Muscle of leg (tissue), 11 donors: ENCODE data around the gene GFOD2. TPM values are rescaled to one million over a fixed set of nuclear protein-coding genes. Genes with fewer than 3 reads are reported as not detected.

Experiments used
- DNase-seq: peaks from one replicate; pipeline ENCODE4 v3.0.0; 2013
- H3K27ac ChIP-seq: one replicate; pipeline ENCODE4 v1.5.1; 2013; ENCODE audit warnings: mild to moderate bottlenecking, low read length, control low read depth
- H3K27me3 ChIP-seq: one replicate; pipeline ENCODE4 v1.6.1; 2013; ENCODE audit warnings: low read length; ENCODE audit not compliant: control insufficient read depth, insufficient read depth
- H3K36me3 ChIP-seq: one replicate; pipeline ENCODE4 v1.6.1; 2013; ENCODE audit warnings: low read length; ENCODE audit not compliant: control insufficient read depth, insufficient read depth
- H3K4me1 ChIP-seq: one replicate; pipeline ENCODE4 v1.6.1; 2013; ENCODE audit warnings: low read length; ENCODE audit not compliant: control insufficient read depth, insufficient read depth
- H3K4me3 ChIP-seq: one replicate; pipeline ENCODE4 v1.5.1; 2013; ENCODE audit warnings: low read length, control low read depth
- H3K9me3 ChIP-seq: replicated peaks from 2 replicates; pipeline ENCODE4 v1.6.1; 2013; ENCODE audit warnings: low read depth, low read length; ENCODE audit not compliant: control insufficient read depth
- WGBS: methylation state at CpG from one replicate; pipeline ENCODE4 v1.1.5; 2013; ENCODE audit warnings: missing lambda C conversion rate; ENCODE audit not compliant: insufficient coverage; 5-methylcytosine and 5-hydroxymethylcytosine counted together
- polyA plus RNA-seq, 8 donors: library from polyadenylated mRNA; unstranded; fragments of 120-200 nt; gene quantifications; one replicate each; pipeline versions ENCODE4 v1.2.1 to v1.2.3, GENCODE V29; 2013; ENCODE audit warnings: inconsistent platforms in 1 of 8, low replicate concordance in 1 of 8; ENCODE audit not compliant: insufficient read length in 8 of 8, insufficient read depth in 1 of 8
- total RNA-seq: library from RNA; stranded (reverse); fragments of 120-200 nt; gene quantifications from one replicate; pipeline ENCODE4 v1.2.4, GENCODE V29; 2013

The GFOD2 gene
- total and polyA plus RNA-seq, 9 donors, result 11.4 to 18.3 (median 13.9) TPM

DNA sequence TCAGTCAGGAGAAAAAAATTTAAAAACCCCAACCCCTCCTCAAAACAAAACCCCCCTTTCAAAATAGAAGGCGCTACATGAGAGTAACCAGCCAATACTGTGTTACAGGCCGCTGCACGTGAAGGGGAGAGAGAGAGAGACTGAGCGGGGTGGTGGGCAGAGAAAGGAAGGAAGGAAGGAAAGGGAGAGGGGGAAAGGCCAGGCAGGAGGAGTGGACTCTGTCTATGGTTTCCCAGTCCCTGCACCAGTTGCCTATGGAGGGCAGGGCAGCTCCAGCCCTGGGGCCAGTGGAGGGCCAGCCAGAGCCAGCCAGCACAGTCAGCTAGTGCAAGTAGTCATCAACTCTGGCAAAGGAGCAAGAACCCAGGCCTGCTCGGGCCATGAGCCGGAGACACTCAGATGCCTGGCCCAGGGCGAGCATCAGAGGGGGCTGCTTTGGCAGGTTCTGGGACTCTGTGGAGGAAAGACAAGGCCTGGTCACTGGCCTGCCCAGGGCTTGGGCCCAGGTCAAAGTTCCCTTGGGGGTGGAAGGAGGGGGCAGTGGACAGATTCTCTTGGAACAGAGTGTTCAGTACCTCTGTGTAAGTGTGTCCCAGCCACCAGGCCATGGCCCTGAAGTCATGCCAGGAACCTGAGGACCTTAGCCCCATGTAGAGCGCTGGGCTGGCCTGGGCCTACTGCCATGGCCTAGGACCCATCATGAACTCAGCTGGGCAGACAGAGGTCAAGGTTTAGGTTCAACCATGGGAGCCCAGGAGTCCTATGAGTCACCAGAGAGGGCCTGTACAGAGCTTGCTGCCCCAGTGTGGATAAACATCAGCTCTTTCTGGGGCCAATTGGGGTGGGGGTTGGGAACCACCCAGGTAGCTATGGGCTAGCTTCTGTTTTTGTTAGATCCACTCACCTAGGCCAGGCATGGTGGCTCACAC is 7.3 kb upstream of the GFOD2 start:
- WGBS, result 85% methylated on average over 7 of the region's 8 CpGs
- DNase-seq, result no peak
- Histone ChIP-seq H3K36me3 (peaks cover 81% of the 10 kb centered on the region), H3K4me3 (no peak overlapping the region), H3K4me1 (no peaks in the 10 kb centered on the region), H3K27me3 (no peaks in the 10 kb centered on the region), H3K27ac (no peak overlapping the region), H3K9me3 (no peaks in the 10 kb centered on the region)

DNA sequence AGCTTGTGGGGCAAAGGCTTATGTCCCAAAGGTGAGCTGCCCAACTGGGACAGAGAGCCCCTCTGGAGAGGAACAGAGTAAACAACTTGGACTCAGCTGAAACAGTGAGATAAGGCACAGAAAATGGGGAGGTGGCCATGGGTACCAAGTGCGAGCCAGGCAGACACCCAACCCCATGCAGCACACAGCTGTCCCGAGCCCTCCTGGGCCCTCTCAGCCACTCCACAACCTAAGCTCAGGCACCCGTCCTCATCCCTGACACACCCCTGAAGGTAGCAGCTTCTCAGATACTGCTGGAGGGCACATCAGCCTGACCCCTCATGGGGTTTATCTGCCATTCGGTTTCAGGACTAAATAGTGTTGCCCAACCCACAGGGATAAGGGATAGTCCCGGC is 4.8 kb upstream of the GFOD2 start:
- H3K36me3 ChIP-seq, result peaks cover 56% of the 10 kb centered on the region
- H3K4me1 ChIP-seq, result peaks cover 8% of the 10 kb centered on the region
- no peak overlapping the region for H3K27ac ChIP-seq
- no peak for DNase-seq
- H3K4me3 ChIP-seq, result no peak overlapping the region
- no peaks in the 10 kb centered on the region for H3K9me3 ChIP-seq
- WGBS, result 90% methylated on average over 3 of the region's 5 CpGs
- no peaks in the 10 kb centered on the region for H3K27me3 ChIP-seq

DNA sequence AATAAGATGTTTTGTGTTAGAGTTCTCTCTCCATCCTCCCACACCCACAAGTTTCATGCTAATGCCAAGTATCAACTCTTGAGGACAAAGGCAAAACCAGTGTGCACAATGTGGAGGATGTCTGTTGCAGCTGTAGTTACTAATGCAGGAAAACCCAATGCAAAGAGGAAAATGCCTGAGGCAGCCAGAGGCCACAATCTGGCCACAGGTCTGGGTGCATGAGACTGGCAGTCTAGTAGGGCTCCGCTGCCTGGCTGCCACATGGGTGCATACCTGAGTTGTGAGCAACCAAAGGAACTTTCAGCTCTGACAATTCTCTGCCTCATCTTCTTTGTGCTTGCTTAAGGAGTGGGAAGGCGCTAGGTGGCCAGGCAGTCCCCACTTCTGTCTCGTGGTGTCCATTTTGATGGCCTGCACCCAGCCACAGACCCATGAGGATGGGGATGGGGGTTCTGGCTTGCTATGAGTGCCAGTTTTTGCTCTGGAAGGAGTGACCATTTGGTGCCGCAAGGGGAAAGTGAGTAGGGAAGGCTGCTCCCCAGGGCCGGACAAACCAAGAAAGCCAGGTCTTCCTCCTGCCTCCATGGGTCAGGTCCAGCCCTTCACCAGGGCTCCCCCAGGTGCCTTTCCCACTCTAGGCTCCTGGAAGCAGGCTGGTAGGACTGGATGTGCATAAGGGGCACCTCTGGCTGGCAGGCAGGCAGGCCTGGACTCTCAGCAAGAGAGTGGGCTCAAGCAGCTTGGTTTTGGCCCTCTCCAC is 4.2 kb upstream of the GFOD2 start:
- Histone ChIP-seq H3K27me3 (no peaks in the 10 kb centered on the region), H3K27ac (no peak overlapping the region), H3K4me3 (no peak overlapping the region), H3K9me3 (no peaks in the 10 kb centered on the region), H3K36me3 (peaks cover 50% of the 10 kb centered on the region), H3K4me1 (peaks cover 13% of the 10 kb centered on the region)
- WGBS, result 100% methylated on average over 2 of the region's 5 CpGs
- no peak for DNase-seq

DNA sequence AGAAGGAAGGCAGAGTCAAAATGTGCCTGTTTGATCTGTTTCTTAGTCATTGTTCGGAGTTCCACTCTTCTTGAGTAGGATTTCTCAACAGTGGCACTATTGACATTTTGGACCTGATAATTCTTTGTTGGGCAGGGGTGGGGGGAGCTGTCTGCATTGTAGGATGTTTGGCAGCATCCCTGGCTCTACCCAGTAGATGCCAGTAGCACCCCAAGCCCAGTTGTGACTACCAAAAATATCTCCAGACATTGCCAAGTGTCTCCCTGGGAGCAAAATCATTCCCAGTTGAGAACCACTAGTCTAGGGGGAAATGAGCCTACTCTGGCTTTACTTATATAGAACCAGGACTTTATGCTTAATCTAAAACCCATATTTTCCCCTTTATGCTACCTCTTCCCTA is 1.1 kb upstream of the GFOD2 start:
- H3K27me3 ChIP-seq, result no peaks in the 10 kb centered on the region
- H3K4me3 ChIP-seq, result no peak overlapping the region
- H3K27ac ChIP-seq, result peak overlapping the region; percentile 94
- H3K9me3 ChIP-seq, result no peaks in the 10 kb centered on the region
- peaks cover 16% of the 10 kb centered on the region for H3K4me1 ChIP-seq
- DNase-seq, result no peak
- 71% methylated on average over 1 of the region's 1 CpG for WGBS
- peaks cover 22% of the 10 kb centered on the region for H3K36me3 ChIP-seq

DNA sequence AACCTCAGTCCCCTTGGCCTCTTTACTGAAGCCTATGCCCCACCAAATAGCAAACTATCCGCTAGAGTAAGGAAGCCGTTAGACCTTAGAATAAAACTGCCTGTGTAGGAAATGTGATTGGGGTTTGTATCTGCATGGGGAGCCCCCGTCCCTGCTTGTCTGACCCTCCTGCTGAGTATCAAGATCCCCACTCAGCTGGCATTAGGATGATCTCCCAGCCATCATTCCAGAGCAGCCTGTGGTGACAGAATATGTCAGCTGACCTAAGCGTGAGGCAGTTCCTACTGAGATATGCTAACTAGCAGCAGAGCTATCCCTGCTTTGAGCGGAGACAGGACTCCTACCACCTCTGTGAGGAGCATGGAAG is 645 bp upstream of the GFOD2 start:
- peak overlapping the region; percentile 94 for H3K27ac ChIP-seq
- H3K36me3 ChIP-seq, result peaks cover 18% of the 10 kb centered on the region
- WGBS, result no CpG with 5 or more reads among the region's 5 CpGs
- H3K9me3 ChIP-seq, result no peaks in the 10 kb centered on the region
- no peaks in the 10 kb centered on the region for H3K27me3 ChIP-seq
- DNase-seq, result peak; percentile 59
- H3K4me3 ChIP-seq, result peak overlapping the region; percentile 79
- peaks cover 16% of the 10 kb centered on the region for H3K4me1 ChIP-seq

DNA sequence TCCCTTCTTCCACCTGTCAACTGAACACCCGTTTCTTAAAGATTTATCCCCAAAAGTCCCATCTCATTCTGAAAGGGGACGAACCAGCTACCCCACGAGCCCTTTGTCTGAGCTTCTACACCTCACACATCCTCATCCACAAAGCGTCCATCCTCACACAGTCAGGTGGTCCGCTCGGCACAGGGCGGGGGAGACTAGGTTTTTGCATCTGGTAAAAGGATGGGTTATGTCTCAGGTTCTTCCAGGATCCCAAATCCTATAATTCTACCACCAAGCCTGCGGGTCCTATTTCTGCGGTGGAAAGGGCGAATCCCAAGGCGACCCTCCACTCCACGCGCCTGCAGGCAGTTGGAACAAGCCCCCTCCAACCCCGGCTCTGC is 458 bp downstream of the GFOD2 start:
- peaks cover 16% of the 10 kb centered on the region for H3K4me1 ChIP-seq
- H3K27me3 ChIP-seq, result no peaks in the 10 kb centered on the region
- peaks cover 10% of the 10 kb centered on the region for H3K36me3 ChIP-seq
- peak overlapping the region; percentile 79 for H3K4me3 ChIP-seq
- peak; percentile 20 for DNase-seq
- WGBS, result 2% methylated on average over 9 of the region's 14 CpGs
- no peaks in the 10 kb centered on the region for H3K9me3 ChIP-seq
- peak overlapping the region; percentile 47 for H3K27ac ChIP-seq

DNA sequence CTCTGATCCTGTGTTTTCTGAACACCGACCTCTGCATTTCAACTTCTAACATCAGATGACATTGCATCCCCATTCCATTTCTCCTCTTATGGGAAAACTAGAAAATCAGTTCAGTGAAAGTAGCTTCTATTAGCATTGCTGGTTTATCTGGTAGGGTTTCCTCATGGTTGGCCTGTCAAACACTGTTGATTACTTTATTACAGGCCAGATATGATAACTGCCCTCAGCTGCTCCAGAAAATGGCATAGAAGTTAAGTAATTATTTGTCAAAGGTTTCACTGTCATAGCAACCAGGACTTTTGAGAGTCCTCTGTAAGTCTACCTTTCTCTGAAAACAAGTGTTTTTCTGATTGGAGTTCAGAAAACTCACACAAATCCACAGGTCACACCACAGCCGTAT is 3.0 kb downstream of the GFOD2 start:
- WGBS, result 83% methylated on average over 1 of the region's 2 CpGs
- Histone ChIP-seq H3K4me1 (peaks cover 16% of the 10 kb centered on the region), H3K4me3 (no peak overlapping the region), H3K27me3 (no peaks in the 10 kb centered on the region), H3K36me3 (peaks cover 7% of the 10 kb centered on the region), H3K9me3 (no peaks in the 10 kb centered on the region), H3K27ac (no peak overlapping the region)
- no peak for DNase-seq

DNA sequence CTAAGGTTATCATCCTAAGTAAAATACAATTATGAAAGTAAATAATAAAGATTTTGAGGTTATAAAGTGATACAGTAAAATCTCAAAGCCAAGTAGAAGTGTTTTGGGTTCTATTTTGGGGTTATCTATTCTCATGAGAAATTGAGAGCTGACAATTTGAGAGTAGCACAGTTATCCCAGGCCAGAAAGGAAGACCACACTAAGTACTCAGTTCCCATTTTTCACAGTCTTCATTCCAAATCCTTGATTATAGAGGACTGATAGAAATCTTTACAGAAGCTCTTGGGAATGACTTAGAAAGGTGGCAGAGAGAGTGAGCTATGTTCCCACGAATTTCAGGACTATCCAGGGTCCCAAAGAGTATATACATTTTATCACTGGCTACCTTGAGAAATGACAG is 4.6 kb downstream of the GFOD2 start:
- Histone ChIP-seq H3K4me3 (no peak overlapping the region), H3K36me3 (peaks cover 7% of the 10 kb centered on the region), H3K27me3 (no peaks in the 10 kb centered on the region), H3K4me1 (peaks cover 8% of the 10 kb centered on the region), H3K27ac (no peak overlapping the region), H3K9me3 (no peaks in the 10 kb centered on the region)
- no peak for DNase-seq
- no CpG with 5 or more reads among the region's 1 CpG for WGBS

DNA sequence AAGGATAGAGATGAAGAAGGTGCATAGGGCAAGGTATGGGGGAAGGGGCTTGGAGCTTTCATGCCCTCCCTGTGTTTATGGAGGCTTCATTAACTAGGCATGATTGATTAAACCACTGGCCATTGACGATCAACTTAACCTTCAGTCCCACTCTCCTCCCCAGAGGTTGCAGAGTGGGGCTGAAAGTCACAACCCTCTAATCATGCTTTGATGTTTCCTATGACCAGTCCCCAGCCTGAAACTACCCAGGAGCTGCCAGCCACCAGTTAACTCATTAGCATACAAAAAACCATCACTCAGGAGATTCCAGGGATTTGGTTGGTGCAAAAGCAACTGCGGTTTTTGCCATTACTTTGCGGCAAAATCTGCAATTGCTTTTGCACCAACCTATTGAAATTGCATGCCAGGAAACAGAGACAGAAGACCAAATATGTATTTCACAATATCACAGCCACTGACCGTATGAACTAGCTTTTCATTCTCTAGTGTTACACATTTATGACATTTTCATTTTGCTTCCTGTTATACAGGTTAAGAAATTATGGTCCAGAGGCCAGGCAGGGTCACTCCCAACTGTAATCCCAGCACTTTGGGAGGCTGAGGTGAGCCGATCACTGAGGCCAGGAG is 5.4 kb downstream of the GFOD2 start:
- peaks cover 7% of the 10 kb centered on the region for H3K36me3 ChIP-seq
- no CpG with 5 or more reads among the region's 5 CpGs for WGBS
- H3K27me3 ChIP-seq, result no peaks in the 10 kb centered on the region
- DNase-seq, result no peak
- no peak overlapping the region for H3K27ac ChIP-seq
- H3K4me1 ChIP-seq, result peaks cover 7% of the 10 kb centered on the region
- H3K4me3 ChIP-seq, result no peak overlapping the region
- no peaks in the 10 kb centered on the region for H3K9me3 ChIP-seq

DNA sequence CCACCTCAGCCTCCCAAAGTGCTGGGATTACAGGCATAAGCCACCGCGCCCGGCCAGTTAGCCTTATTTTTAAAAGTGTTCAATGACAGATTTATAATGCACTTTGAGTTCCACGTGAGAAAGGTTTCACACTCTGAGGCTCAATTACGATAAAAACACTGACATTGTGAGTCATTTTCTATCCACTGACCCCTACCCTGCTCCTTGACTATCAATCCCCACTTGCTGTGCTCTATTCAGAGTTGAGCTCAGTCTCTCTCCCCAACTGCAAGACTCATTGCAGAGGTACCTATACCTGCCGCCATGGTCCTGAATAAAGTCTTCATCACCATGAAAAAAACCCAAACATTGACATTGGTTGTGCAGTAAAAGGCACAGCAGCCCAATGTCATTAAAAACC is 8.5 kb downstream of the GFOD2 start:
- 87% methylated on average over 3 of the region's 6 CpGs for WGBS
- Histone ChIP-seq H3K4me1 (no peaks in the 10 kb centered on the region), H3K4me3 (no peak overlapping the region), H3K9me3 (no peaks in the 10 kb centered on the region), H3K27me3 (no peaks in the 10 kb centered on the region), H3K27ac (no peak overlapping the region), H3K36me3 (peaks cover 7% of the 10 kb centered on the region)
- no peak for DNase-seq
